A549 (cell line): ENCODE measurements around the gene FGF14. TPM values are rescaled to one million over a fixed set of nuclear protein-coding genes. Genes with fewer than 3 reads are reported as not detected.

ENCODE experiments used
- ATAC-seq, 2 experiments: fragments of 200-7000 bp in 1 of 2; fragments of >200 bp in 1 of 2; cut with Nextera tagmentation in 1 of 2; cut with Tn5 transposase in 1 of 2; 3 replicates each; pipeline versions ENCODE4 v1.8.0 to v1.9.1; 2018 to 2020; ENCODE audit warnings: mild to moderate bottlenecking in 1 of 2, moderate library complexity in 1 of 2
- CTCF ChIA-PET: fragments of 300-600 bp; sonication (Branson Sonifier 250); formaldehyde crosslinking; extraction: SDS; loops from one replicate; lab custom pipeline; 2021; ENCODE audit warnings: antibody characterized with exemption, inconsistent platforms; lab: Yijun Ruan, JAX
- POLR2A ChIA-PET: fragments of 350-600 bp; formaldehyde crosslinking; extraction: SDS; loops from one replicate; lab custom pipeline; 2021; ENCODE audit warnings: antibody characterized with exemption, inconsistent platforms; lab: Yijun Ruan, JAX
- DNase-seq, 2 experiments: peaks; one replicate each; pipeline versions ENCODE4 v3.0.0 to v3.0.0-alpha.2; 2011 to 2016; ENCODE audit warnings: low read depth in 1 of 2, low spot score in 1 of 2
- FAIRE-seq: peaks from 2 replicates; lab custom pipeline; 2011; peaks lifted over from hg19 to GRCh38; lab: Jason Lieb, UNC
- H3K27ac ChIP-seq, 2 experiments: fragments of >200 bp; sonication (Bioruptor Twin); formaldehyde crosslinking; 3 replicates each; pipeline ENCODE4 v1.5.1; 2016 to 2017
- H3K4me1 ChIP-seq: fragments of >200 bp; sonication (Bioruptor Twin); formaldehyde crosslinking; 3 replicates; pipeline ENCODE4 v1.6.1; 2016
- H3K4me2 ChIP-seq: fragments of >200 bp; sonication (Bioruptor Twin); formaldehyde crosslinking; 3 replicates; pipeline ENCODE4 v1.6.1; 2016
- H3K4me3 ChIP-seq: fragments of >200 bp; sonication (Bioruptor Twin); formaldehyde crosslinking; 3 replicates; pipeline ENCODE4 v1.5.1; 2016
- H3K9me3 ChIP-seq: fragments of >200 bp; sonication (Bioruptor Twin); formaldehyde crosslinking; 3 replicates; pipeline ENCODE4 v1.6.1; 2016
- BCL3 ChIP-seq: fragments of >200 bp; sonication (Bioruptor Twin); formaldehyde crosslinking; IDR thresholded peaks from 3 replicates; pipeline ENCODE4 v1.6.1; 2016
- CHD4 ChIP-seq: fragments of 200-600 bp; sonication (generic); IDR thresholded peaks from 2 replicates; pipeline ENCODE4 v1.6.1; 2016; ENCODE audit warnings: antibody characterized with exemption, mild to moderate bottlenecking, borderline replicate concordance
- EHMT2 ChIP-seq: fragments of 200-600 bp; sonication (generic); IDR thresholded peaks from 2 replicates; pipeline ENCODE4 v1.6.1; 2016; ENCODE audit warnings: antibody characterized with exemption, low read depth, mild to moderate bottlenecking, moderate library complexity
- FOSB ChIP-seq: fragments of 250-450 bp; sonication (Bioruptor Pico); IDR thresholded peaks from 2 replicates; pipeline ENCODE4 v1.5.0; 2020; ENCODE audit warnings: mild to moderate bottlenecking, moderate library complexity
- HDAC2 ChIP-seq: fragments of 200-600 bp; sonication (generic); IDR thresholded peaks from 2 replicates; pipeline ENCODE4 v1.6.1; 2016
- HEYL ChIP-seq: fragments of 250-450 bp; sonication (Bioruptor Pico); IDR thresholded peaks from 2 replicates; pipeline ENCODE4 v1.8.0; 2021; ENCODE audit warnings: mild to moderate bottlenecking, moderate library complexity
- KDM1A ChIP-seq: fragments of 200-600 bp; sonication (generic); IDR thresholded peaks from 2 replicates; pipeline ENCODE4 v1.6.1; 2016; ENCODE audit warnings: low read depth, mild to moderate bottlenecking
- MAFK ChIP-seq: fragments of 450-650 bp; IDR thresholded peaks from 2 replicates; pipeline ENCODE4 v1.6.1; 2014; ENCODE audit not compliant: partially characterized antibody
- NFE2L2 ChIP-seq: fragments of 150-350 bp; conservative IDR thresholded peaks from 2 replicates; pipeline ENCODE4 v1.6.1; 2014; ENCODE audit warnings: low read length
- NR3C1 ChIP-seq: fragments of >200 bp; sonication (Bioruptor Twin); formaldehyde crosslinking; IDR thresholded peaks from 3 replicates; pipeline ENCODE4 v1.6.1; 2017
- POLR2AphosphoS2 ChIP-seq: conservative IDR thresholded peaks from 2 replicates; pipeline ENCODE4 v1.6.1; 2012; ENCODE audit warnings: low read length, improper control_type of control experiment, inconsistent platforms
- RCOR1 ChIP-seq: fragments of 150-350 bp; IDR thresholded peaks from 2 replicates; pipeline ENCODE4 v1.6.1; 2014; ENCODE audit warnings: antibody characterized with exemption, low read length, low read depth
- REST ChIP-seq: fragments of 200-600 bp; sonication (generic); IDR thresholded peaks from 2 replicates; pipeline ENCODE4 v1.6.1; 2016; ENCODE audit warnings: antibody characterized with exemption, mild to moderate bottlenecking, moderate library complexity
- RFX5 ChIP-seq: fragments of 450-650 bp; IDR thresholded peaks from 2 replicates; pipeline ENCODE4 v1.7.1; 2014; ENCODE audit warnings: antibody characterized with exemption, mild to moderate bottlenecking, moderate library complexity
- SMC3 ChIP-seq: fragments of >200 bp; sonication (Bioruptor Twin); formaldehyde crosslinking; IDR thresholded peaks from 3 replicates; pipeline ENCODE4 v1.6.1; 2018; ENCODE audit warnings: inconsistent platforms
- SREBF2 ChIP-seq: fragments of 450-650 bp; IDR thresholded peaks from 2 replicates; pipeline ENCODE4 v1.6.1; 2014; ENCODE audit warnings: mild to moderate bottlenecking, moderate library complexity
- TFCP2L1 ChIP-seq: fragments of 250-450 bp; sonication (Bioruptor Pico); IDR thresholded peaks from 2 replicates; pipeline ENCODE4 v1.5.0; 2021; ENCODE audit warnings: mild to moderate bottlenecking
- ZC3H11A ChIP-seq: fragments of 450-650 bp; IDR thresholded peaks from 2 replicates; pipeline ENCODE4 v1.6.1; 2014; ENCODE audit warnings: antibody characterized with exemption, mild to moderate bottlenecking
- ZSCAN20 ChIP-seq: fragments of 250-450 bp; sonication (Bioruptor Pico); IDR thresholded peaks from 2 replicates; pipeline ENCODE4 v1.8.0; 2022; ENCODE audit warnings: mild to moderate bottlenecking, moderate library complexity
- WGBS: methylation state at CpG from one replicate; pipeline ENCODE4 v1.1.6; 2017; ENCODE audit errors: missing lambda C conversion rate; 5-methylcytosine and 5-hydroxymethylcytosine counted together
- polyA plus RNA-seq, 4 experiments: library from polyadenylated mRNA; depleted of rRNA in 3 of 4; stranded (reverse); fragments of >200 nt; fragmentation: RNase III in 1 of 4; extraction: RNeasy Plus Mini Kit Qiagen cat#74134 plus additional on column Dnase treatment in 1 of 4; gene quantifications; 2 replicates in 3 of 4; 3 replicates in 1 of 4; pipeline ENCODE4 v1.2.3, GENCODE V29; 2011 to 2017
- TF ChIP-seq, protein P1 (sequence below): fragments of 250-450 bp; sonication (Bioruptor Pico); IDR thresholded peaks from 2 replicates; pipeline ENCODE4 v1.5.0; 2021; ENCODE audit warnings: mild to moderate bottlenecking, moderate library complexity, borderline replicate concordance
- TF ChIP-seq, protein P2 (sequence below): IDR thresholded peaks from 2 replicates; pipeline ENCODE4 v1.6.1; 2012
- TF ChIP-seq, protein P3 (sequence below): fragments of 150-350 bp; IDR thresholded peaks from 2 replicates; pipeline ENCODE4 v1.6.1; 2014; ENCODE audit warnings: low read depth, mild to moderate bottlenecking, low read length

FGF14 gene
- polyA plus RNA-seq, 2 of the 4 experiments (the other 2 are of a cell fraction), result not detected

DNA sequence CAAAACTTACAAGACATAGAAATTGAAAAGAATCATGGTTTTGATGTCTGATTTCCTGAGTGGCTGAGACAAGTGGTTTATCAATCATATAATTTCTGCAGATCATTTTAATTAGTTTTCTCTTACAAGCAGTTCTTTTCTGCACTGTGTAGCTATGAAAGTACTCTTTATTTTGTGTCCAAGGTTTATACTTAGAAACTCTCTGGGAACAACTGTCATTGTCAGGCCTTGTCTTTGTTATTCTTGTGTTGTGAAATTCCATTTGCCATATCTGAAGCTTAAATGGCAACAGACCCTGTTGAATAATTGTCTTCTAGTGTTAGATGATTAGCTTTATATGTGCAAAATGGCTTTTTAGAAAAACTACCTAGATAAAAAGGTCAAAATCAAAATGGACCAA lies 312.1 kb downstream of the FGF14 start (continued):
- TF ChIP-seq, protein P1, sequence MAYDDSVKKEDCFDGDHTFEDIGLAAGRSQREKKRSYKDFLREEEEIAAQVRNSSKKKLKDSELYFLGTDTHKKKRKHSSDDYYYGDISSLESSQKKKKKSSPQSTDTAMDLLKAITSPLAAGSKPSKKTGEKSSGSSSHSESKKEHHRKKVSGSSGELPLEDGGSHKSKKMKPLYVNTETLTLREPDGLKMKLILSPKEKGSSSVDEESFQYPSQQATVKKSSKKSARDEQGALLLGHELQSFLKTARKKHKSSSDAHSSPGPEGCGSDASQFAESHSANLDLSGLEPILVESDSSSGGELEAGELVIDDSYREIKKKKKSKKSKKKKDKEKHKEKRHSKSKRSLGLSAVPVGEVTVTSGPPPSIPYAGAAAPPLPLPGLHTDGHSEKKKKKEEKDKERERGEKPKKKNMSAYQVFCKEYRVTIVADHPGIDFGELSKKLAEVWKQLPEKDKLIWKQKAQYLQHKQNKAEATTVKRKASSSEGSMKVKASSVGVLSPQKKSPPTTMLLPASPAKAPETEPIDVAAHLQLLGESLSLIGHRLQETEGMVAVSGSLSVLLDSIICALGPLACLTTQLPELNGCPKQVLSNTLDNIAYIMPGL (CRISPR knock-in tag), result no peak

DNA sequence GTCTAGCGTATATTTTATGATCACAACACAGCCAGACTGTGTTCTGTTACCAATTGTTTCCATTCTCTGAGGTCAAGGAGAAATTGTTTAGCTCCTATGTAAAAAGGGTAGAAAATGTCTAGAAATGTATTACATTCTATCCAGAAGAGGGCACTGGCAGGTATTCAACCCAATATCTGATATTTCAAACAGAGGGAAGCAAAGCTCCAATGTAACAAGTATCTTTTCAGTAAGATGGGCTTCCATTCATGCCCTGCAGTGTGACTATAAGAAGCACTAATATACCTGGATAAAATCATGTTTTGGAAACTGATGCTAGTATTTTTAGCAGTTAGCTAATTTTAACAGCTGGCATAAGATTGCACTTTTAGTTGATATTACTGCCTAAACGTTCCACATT lies 312.7 kb downstream of the FGF14 start:
- CTCF ChIA-PET, result interaction anchor here (0.5 kb wide), 1 partner anchor 480 kb away, joined by 3 read pairs; no protein-coding TSS in a partner anchor
- Histone ChIP-seq H3K4me3 (no peak overlapping the region), H3K4me1 (no peaks in the 10 kb centered on the region), H3K9me3 (no peaks in the 10 kb centered on the region), H3K4me2 (no peak overlapping the region), H3K27ac (no peak overlapping the region)
- ATAC-seq, result no peak
- TF ChIP-seq HDAC2 (no peak), RCOR1 (no peak), RFX5 (no peak), TFCP2L1 (CRISPR knock-in tag) (no peak), NR3C1 (no peak), BCL3 (no peak), CHD4 (no peak), EHMT2 (no peak), POLR2AphosphoS2 (no peak)
- WGBS, result 5% methylated on average over 2 of the region's 2 CpGs
- FAIRE-seq, result no peak
- no peak for DNase-seq
- POLR2A ChIA-PET, result no interaction called here

DNA sequence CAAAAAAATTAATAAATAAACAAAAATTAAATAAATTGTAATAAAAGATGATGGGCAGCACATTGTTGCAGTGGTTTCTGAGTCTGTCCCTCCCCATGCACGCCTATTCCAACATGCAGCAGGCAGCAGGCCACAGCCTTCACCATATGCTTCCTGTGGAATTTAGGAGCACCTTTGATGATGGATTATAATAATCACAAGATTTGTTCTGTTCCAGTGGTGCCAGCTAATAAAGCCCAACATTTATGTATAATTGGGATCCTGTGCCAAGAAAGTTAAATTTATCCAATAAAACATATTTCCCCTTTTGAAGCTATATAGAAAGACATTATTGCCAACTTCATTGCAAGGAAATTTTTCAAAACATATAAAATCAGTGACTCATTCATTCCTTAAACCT lies 328.6 kb downstream of the FGF14 start:
- no peak overlapping the region for H3K4me2 ChIP-seq
- WGBS, result 0% methylated on average over 1 of the region's 1 CpG
- FAIRE-seq (no peak), ATAC-seq (no peak), DNase-seq (no peak)
- no peak overlapping the region for H3K4me3 ChIP-seq
- no peaks in the 10 kb centered on the region for H3K9me3 ChIP-seq
- no peak overlapping the region for H3K27ac ChIP-seq
- TF ChIP-seq, protein P2, sequence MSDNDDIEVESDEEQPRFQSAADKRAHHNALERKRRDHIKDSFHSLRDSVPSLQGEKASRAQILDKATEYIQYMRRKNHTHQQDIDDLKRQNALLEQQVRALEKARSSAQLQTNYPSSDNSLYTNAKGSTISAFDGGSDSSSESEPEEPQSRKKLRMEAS, result no peak
- TF ChIP-seq FOSB (CRISPR knock-in tag), result no peak
- TF ChIP-seq HEYL (CRISPR knock-in tag), result no peak
- TF ChIP-seq SMC3, result no peak
- TF ChIP-seq CHD4, result no peak
- TF ChIP-seq HDAC2, result no peak
- TF ChIP-seq, protein P3, sequence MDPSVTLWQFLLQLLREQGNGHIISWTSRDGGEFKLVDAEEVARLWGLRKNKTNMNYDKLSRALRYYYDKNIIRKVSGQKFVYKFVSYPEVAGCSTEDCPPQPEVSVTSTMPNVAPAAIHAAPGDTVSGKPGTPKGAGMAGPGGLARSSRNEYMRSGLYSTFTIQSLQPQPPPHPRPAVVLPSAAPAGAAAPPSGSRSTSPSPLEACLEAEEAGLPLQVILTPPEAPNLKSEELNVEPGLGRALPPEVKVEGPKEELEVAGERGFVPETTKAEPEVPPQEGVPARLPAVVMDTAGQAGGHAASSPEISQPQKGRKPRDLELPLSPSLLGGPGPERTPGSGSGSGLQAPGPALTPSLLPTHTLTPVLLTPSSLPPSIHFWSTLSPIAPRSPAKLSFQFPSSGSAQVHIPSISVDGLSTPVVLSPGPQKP, result no peak
- TF ChIP-seq KDM1A, result no peak
- no peak for TF ChIP-seq SREBF2
- TF ChIP-seq ZC3H11A, result no peak
- no peak for TF ChIP-seq NFE2L2
- TF ChIP-seq EHMT2, result no peak
- no peak for TF ChIP-seq MAFK
- no peak for TF ChIP-seq REST
- no peak for TF ChIP-seq ZSCAN20 (CRISPR knock-in tag)
- ChIA-PET CTCF (no interaction called here), POLR2A (no interaction called here)
- H3K4me1 ChIP-seq, result no peaks in the 10 kb centered on the region
